Stromal cell of bone marrow (primary cell): ENCODE data around the gene DTX3.
"Not testable (repeated sequence)": the region's sequence is repeated elsewhere in the genome, so short reads cannot be mapped to it uniquely, and the experiment has no call there.

Experiments
- DNase-seq: peaks from one replicate; pipeline ENCODE4 v3.0.0-alpha.2; 2012; ENCODE audit warnings: low read depth

Gene DTX3

GRCh38 chr12:57604454-57604991, at the start of gene DTX3:
DTX3 (plus strand) TSS chr12:57604824; CDS start chr12:57606518, 1,694 bp downstream.
- no peak for DNase-seq

GRCh38 chr12:57554897-57555296, 49.7 kb upstream of the DTX3 start:
- no peak for DNase-seq

DNA sequence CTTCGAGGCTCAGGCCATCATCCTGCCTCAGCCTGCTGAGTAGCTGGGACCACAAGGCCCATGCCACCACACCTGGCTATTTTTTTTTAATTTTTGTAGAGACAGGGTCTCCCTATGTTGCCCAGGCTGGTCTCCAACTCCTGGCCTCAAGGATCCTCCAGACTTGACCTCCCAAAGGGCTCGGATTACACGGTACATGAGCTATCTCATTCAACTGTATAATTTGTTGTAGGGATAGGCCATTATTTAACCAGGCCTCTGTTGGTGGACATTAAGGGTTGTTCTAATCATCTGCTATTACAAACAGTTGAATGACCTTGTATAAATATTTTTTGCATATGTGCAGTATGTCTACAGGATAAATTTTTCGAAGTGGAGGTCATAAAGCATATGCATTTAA, 45.8 kb upstream of the DTX3 start:
- DNase-seq: no peak

DNA sequence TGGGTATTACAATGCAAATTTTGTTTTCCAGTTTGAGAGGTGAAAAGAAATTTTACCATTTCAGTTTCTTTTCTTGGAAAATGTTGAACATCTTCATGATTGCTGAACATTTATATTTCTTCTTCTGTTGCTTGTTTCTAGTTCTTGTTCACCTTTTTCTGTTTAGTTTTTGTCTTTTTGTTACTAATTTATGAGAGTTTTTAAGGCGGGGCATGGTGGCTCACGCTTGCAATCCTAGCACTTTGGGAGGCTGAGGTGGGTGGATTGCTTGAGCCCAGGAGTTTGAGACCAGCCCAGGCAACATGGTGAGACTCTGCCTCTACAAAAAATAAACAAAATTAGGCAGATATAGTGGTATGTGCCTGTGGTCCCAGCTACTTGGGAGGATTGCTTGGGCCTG, 44.1 kb upstream of the DTX3 start:
- no peak for DNase-seq

GRCh38 chr12:57561117-57561516, 43.5 kb upstream of the DTX3 start:
- DNase-seq: not testable (repeated sequence)

DNA sequence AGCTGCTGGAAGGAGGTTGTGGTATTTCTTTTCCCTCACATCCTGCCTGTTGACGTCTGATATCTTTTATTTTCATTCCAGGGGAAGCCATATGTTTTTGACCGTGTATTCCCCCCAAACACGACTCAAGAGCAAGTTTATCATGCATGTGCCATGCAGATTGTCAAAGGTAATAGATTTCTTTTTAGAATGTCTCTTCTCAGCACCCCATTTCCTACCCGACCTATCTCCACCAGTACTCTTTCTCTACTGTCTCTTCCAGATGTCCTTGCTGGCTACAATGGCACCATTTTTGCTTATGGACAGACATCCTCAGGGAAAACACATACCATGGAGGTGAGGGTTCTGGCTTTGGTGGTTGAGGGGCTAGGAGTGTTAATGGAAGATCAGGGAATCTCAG, 41.3 kb upstream of the DTX3 start:
- no peak for DNase-seq

GRCh38 chr12:57564178-57564740, 40.4 kb upstream of the DTX3 start:
- no peak for DNase-seq

DNA sequence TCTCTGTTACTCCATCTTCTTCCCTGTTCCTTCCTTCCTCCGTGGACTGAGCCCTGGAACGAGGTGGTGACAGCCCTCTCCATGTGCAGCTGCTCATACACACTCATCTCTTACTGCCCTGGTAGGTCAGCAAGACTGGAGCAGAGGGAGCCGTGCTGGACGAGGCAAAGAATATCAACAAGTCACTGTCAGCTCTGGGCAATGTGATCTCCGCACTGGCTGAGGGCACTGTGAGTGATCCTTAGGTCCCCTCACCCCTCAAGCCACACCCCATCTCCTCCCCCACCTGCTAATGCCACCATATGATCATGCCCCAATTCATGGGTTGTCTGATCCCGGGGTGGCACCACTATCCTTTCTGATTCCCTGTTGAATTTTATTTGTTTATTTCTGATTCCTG, 35.8 kb upstream of the DTX3 start:
- no peak for DNase-seq

GRCh38 chr12:57569858-57570257, 34.8 kb upstream of the DTX3 start:
- no peak for DNase-seq

GRCh38 chr12:57570438-57570837, 34.2 kb upstream of the DTX3 start:
- DNase-seq: not testable (repeated sequence)

DNA sequence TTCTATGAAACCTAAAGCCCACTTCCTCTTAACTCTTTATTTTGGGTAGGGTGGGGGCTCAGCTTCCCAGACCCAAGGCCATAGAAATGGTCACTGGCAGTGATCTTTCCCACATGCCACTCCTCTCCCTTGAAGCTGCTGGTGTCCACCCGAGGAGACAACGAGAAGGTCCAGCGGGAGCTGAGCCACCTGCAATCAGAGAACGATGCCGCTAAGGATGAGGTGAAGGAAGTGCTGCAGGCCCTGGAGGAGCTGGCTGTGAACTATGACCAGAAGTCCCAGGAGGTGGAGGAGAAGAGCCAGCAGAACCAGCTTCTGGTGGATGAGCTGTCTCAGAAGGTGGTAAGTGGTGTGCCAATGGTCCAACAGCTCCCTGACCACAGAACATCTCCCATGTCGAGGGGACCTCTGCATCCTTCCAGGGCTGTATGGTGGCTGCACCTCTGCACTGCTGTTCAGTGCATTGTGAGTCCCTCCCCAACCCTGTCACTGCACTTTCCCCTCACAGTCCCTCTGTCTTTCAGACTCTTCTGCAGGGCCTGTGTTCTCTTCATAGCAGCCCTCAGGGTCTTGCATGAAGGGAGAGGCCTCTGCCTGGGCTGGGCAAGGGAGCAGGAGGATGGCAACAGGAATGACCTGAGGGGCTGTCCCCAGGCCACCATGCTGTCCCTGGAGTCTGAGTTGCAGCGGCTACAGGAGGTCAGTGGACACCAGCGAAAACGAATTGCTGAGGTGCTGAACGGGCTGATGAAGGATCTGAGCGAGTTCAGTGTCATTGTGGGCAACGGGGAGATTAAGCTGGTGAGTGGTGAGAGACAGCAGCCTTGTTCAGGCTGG, 32.5 kb upstream of the DTX3 start:
- no peak for DNase-seq

- no peak for DNase-seq
These were observed 29.8 kb upstream of the DTX3 start for GRCh38 chr12:57574795-57575194.

DNA sequence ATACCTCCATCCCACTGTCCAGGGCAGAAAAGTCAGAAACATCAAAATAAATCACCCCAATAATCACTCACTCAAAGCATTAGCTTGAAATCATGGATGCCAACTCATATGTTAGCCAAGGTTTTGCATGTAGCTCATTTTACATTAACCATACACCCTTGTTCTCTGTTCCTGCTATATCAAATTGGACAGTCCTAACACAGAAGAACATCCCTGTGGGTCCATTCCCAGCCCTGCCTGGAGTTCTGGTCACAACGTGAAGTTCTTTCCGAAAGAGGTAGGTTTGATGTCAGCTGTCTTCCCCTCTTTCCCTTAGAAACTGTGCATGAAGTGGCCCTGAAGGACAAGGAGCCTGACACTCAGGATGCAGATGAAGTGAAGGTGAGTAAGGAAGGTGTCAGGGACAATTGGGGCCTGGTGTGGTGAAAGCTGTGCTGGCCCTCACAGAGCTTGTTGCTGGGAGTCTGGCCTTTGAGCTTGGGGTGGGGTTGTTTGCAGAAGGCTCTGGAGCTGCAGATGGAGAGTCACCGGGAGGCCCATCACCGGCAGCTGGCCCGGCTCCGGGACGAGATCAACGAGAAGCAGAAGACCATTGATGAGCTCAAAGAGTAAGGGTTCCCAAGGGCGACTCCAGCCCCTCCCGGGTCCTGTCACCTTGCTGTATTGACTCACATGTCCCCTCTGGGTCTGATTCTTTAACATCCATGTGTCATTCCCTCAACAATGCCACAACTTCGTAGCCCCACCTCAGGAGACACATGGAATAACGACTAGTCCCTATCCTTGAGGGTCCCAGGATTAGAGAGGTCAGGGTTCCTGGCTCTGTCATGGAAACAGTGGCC, 28.6 kb upstream of the DTX3 start:
- no peak for DNase-seq

- no peak for DNase-seq
These were observed 27.9 kb upstream of the DTX3 start for GRCh38 chr12:57576613-57577160.

DNA sequence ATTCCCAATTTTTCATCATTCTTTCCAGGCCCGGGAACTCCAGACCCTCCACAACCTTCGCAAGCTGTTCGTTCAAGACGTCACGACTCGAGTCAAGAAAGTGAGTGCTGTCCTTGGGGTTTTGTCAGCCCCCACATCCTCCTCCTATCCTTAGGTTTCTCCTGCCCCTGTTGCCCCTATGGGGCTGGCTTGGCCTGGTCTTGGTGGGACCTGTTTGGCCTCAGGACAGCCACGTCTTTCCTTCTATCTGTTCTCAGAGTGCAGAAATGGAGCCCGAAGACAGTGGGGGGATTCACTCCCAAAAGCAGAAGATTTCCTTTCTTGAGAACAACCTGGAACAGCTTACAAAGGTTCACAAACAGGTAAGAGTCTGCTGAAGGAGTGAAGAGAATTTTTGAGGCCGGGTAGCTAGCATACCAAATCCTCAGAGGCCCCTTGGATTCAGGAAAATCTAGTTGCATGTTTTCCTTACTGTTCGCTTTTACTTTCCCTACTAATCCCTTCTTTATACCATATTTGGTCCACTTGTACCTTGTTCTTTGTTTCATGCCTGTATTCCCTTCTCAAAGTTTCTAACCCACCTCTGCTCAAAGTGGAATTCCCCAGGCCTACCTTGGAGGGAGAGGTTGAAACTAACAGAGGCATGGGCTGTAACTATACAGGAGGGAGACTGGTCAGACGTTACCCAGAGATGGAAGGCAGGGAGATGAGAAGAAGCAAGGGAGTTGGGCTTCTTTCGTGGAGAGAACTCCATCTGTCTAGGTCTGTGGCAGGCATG, 26.5 kb upstream of the DTX3 start:
- no peak for DNase-seq

- no peak for DNase-seq
These were observed 25.6 kb upstream of the DTX3 start for GRCh38 chr12:57579011-57579410.

GRCh38 chr12:57579677-57580465, 24.8 kb upstream of the DTX3 start:
- DNase-seq: no peak

GRCh38 chr12:57580466-57580795, 24.2 kb upstream of the DTX3 start:
- no peak for DNase-seq

DNA sequence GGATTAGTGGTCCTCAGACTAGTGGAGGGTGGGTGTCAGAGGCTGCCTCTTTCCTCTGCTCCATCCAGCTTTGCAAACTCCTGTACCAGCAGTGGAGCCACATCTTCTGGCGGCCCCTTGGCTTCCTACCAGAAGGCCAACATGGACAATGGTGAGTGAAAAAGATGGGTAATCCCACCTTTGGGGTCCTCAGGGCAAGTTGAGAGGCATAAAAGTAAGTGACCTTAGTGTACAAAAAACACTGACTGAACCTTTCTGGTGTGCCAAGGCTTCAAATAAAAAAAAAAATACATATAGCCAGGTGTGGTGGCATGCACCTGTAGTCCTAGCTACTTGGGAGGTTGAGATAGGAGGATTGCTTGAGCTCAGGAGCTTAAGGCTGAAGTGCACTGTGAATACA, 22.8 kb upstream of the DTX3 start:
- no peak for DNase-seq

GRCh38 chr12:57582440-57582839, 22.2 kb upstream of the DTX3 start:
- DNase-seq: no peak
